ENCODE measurements around the gene PRX.

GRCh38 chr19:40389404-40390083, 23.6 kb downstream of the PRX start:
- TF ChIP-seq CTCF (conservative IDR thresholded peaks at IDR 0.05; ENCODE audit: low read depth, low read length) (no peak), EZH2 (IDR thresholded peaks at IDR 0.05; ENCODE audit: borderline replicate concordance, low read depth, low read length, poor library complexity, severe bottlenecking) (no peak)
